SU-DHL-6 (cell line): ENCODE measurements around the gene NIPSNAP3A.

Experiments
- H2AFZ ChIP-seq: fragments of 200-600 bp; sonication (generic); 2 replicates; pipeline ENCODE4 v1.6.1; 2014; ENCODE audit warnings: low read depth, mild to moderate bottlenecking, moderate library complexity, mixed read lengths, antibody characterized with exemption, low read length; ENCODE audit not compliant: severe bottlenecking
- H3F3A ChIP-seq: fragments of 200-600 bp; shearing (Covaris generic); 2 replicates; pipeline ENCODE4 v1.6.0; 2016; ENCODE audit warnings: antibody characterized with exemption, mild to moderate bottlenecking; ENCODE audit not compliant: insufficient read depth
- H3K27ac ChIP-seq: fragments of 200-600 bp; sonication (generic); 2 replicates; pipeline ENCODE4 v1.5.1; 2016; ENCODE audit warnings: low read depth, mild to moderate bottlenecking, low read length, moderate library complexity, mixed read lengths
- H3K27me3 ChIP-seq: fragments of 200-600 bp; sonication (generic), shearing (Covaris generic); 2 replicates; pipeline ENCODE4 v1.6.0; 2014; ENCODE audit warnings: mild to moderate bottlenecking, low read length
- H3K36me3 ChIP-seq: fragments of 200-600 bp; sonication (generic); 2 replicates; pipeline ENCODE4 v1.6.1; 2014; ENCODE audit warnings: mild to moderate bottlenecking, low read length, mixed read lengths
- H3K4me2 ChIP-seq: fragments of 300-600, 200-600 bp; shearing (Covaris generic), sonication (generic); 2 replicates; pipeline ENCODE4 v1.6.0; 2014; ENCODE audit warnings: low read length, low read depth, mild to moderate bottlenecking; ENCODE audit not compliant: poor library complexity, severe bottlenecking
- H3K4me3 ChIP-seq: fragments of 200-600 bp; sonication (generic); 2 replicates; pipeline ENCODE4 v1.5.1; 2014; ENCODE audit warnings: antibody characterized with exemption, low read length, mild to moderate bottlenecking, mixed read lengths; ENCODE audit not compliant: insufficient read depth, poor library complexity, severe bottlenecking
- H3K79me2 ChIP-seq: fragments of 200-600 bp; sonication (generic); 2 replicates; pipeline ENCODE4 v1.6.1; 2014; ENCODE audit warnings: mild to moderate bottlenecking, low read length, moderate library complexity; ENCODE audit not compliant: insufficient read depth
- H3K9ac ChIP-seq: fragments of 200-600 bp; sonication (generic); 2 replicates; pipeline ENCODE4 v1.7.0; 2014; ENCODE audit warnings: mild to moderate bottlenecking, low read length
- H3K9me2 ChIP-seq: fragments of 200-600 bp; sonication (generic); replicated peaks from 2 replicates; pipeline ENCODE4 v1.6.1; 2014; ENCODE audit warnings: low read length; ENCODE audit not compliant: insufficient read depth
- H3K9me3 ChIP-seq: fragments of 200-600 bp; sonication (generic); 2 replicates; pipeline ENCODE4 v1.6.1; 2014; ENCODE audit warnings: low read length, mixed read lengths; ENCODE audit not compliant: insufficient read depth
- H4K20me1 ChIP-seq: fragments of 200-600 bp; sonication (generic); 2 replicates; pipeline ENCODE4 v1.6.1; 2014; ENCODE audit warnings: low read depth, mild to moderate bottlenecking, antibody characterized with exemption, low read length, moderate library complexity, mixed read lengths
- EZH2phosphoT487 ChIP-seq: fragments of 200-600 bp; sonication (generic), shearing (Covaris generic); conservative IDR thresholded peaks from 2 replicates; pipeline ENCODE4 v1.6.1; 2018; ENCODE audit warnings: mild to moderate bottlenecking, antibody characterized with exemption, low read length, moderate library complexity, mixed read lengths
- TF ChIP-seq, protein P1 (sequence below): fragments of 200-600 bp; sonication (generic); IDR thresholded peaks from one replicate; pipeline ENCODE4 v1.5.1; 2017; ENCODE audit warnings: antibody characterized with exemption, mild to moderate bottlenecking, low read length, moderate library complexity; ENCODE audit not compliant: insufficient read depth, poor library complexity, severe bottlenecking

The NIPSNAP3A gene

DNA sequence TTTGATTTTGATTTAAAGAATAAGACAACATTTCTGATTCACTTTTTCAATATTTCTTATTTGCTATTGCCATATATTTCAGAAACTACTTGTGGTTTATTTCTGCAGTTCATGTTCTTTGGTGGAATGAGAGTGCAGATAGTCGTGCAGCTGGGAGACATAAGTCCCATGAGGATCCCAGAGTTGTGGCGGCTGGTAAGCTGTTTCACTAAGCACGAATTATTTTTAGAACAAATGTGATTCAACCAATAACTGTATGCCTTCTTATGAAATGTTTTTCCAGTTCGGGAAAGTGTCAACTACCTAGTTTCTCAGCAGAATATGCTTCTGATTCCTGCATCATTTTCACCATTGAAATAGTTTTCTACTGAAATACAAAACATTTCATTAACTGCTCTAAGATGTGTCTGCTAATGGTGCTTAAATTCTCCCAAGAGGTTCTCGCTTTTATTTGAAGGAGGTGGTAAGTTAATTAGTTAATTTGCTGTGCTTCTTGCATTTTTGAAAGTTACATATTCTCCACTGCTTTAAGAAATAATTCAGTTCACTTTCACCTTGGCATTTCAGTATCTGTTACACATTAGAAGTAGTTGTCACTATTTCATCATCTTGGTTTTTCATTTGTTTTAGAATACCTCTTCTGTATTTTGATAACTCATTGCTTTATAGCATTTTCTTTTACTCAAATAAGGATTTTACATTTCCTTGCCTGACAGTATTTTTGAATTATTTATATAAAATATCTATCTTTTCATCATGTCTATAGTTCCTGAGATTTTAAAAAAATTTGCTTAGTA lies 25.4 kb downstream of the NIPSNAP3A start:
- H3K79me2 ChIP-seq = no peaks in the 10 kb centered on the region
- no peak overlapping the region for H3K4me2 ChIP-seq
- peaks cover 5% of the 10 kb centered on the region; the same call in 1 of the 2 replicates for H3F3A ChIP-seq
- no peaks in the 10 kb centered on the region for H3K9me2 ChIP-seq
- H3K36me3 ChIP-seq = no peaks in the 10 kb centered on the region
- H3K9me3 ChIP-seq = no peaks in the 10 kb centered on the region
- H2AFZ ChIP-seq = no peak overlapping the region
- H3K9ac ChIP-seq = no peak overlapping the region
- H3K27me3 ChIP-seq = no peaks in the 10 kb centered on the region
- H3K27ac ChIP-seq = no peak overlapping the region
- TF ChIP-seq, protein P1, sequence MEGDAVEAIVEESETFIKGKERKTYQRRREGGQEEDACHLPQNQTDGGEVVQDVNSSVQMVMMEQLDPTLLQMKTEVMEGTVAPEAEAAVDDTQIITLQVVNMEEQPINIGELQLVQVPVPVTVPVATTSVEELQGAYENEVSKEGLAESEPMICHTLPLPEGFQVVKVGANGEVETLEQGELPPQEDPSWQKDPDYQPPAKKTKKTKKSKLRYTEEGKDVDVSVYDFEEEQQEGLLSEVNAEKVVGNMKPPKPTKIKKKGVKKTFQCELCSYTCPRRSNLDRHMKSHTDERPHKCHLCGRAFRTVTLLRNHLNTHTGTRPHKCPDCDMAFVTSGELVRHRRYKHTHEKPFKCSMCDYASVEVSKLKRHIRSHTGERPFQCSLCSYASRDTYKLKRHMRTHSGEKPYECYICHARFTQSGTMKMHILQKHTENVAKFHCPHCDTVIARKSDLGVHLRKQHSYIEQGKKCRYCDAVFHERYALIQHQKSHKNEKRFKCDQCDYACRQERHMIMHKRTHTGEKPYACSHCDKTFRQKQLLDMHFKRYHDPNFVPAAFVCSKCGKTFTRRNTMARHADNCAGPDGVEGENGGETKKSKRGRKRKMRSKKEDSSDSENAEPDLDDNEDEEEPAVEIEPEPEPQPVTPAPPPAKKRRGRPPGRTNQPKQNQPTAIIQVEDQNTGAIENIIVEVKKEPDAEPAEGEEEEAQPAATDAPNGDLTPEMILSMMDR = no peak
- no peak for TF ChIP-seq EZH2phosphoT487
- no peaks in the 10 kb centered on the region for H4K20me1 ChIP-seq
- no peak overlapping the region for H3K4me3 ChIP-seq

DNA sequence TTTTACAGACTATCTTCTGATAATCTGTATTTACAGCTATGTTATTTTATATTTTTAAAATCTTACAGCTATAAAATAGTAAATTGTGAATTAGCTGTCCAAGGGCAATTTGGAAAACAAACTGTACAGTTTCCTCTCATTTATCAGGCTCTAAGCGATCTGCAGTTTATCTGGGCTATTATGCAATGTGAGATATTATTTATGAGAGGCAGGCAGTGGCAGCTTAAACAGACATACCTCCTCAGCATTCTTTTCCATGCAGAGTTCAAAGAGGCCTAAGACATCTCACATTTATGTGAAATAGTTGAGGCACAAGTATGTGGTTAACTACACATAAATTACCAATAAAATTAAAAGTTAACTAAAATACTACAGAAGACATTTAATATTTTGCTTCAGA lies 26.6 kb downstream of the NIPSNAP3A start:
- Histone ChIP-seq H3K9me3 (no peaks in the 10 kb centered on the region), H3K9ac (no peak overlapping the region), H4K20me1 (no peaks in the 10 kb centered on the region), H3K27ac (no peak overlapping the region), H3F3A (peaks cover 5% of the 10 kb centered on the region; the same call in 1 of the 2 replicates), H3K9me2 (no peaks in the 10 kb centered on the region), H3K4me3 (no peak overlapping the region), H2AFZ (no peak overlapping the region), H3K4me2 (no peak overlapping the region), H3K27me3 (no peaks in the 10 kb centered on the region), H3K36me3 (no peaks in the 10 kb centered on the region), H3K79me2 (no peaks in the 10 kb centered on the region)
- TF ChIP-seq, protein P1 = no peak
- TF ChIP-seq EZH2phosphoT487 = no peak

DNA sequence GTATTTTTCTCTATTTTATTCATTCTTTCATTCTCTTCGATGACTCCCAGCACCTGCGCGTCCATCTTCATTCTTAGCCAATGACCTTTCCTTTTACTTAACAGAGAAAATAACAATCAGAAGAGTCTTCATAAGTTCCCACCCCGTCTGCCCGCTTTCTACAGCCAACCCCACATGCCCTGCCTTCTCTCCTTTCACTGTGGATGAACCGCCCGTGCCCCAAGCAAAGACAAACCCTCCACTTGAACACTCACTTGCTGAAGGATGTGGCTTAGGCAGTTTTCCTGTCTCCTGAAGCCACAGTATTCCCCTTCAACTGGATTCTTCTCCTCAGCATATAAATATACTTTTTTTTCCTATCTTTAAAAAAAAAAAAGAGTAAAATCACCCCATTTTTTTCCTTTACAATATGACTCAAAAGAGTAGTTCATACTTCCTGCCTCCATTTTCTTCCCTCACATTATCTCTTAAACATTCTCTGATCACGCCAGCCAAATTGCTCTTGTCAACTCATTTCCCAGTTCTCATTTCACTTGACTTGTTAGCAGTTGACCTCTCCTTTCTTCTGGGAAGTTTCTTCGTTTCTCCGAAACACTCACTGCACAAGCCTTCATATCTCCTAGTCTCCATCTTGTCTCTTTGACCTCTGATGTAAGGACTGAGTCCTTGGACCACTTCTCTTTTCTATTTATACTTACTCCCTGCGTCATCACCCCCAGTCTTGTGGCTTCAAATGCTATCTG lies 27.5 kb downstream of the NIPSNAP3A start:
- H3K27me3 ChIP-seq = no peaks in the 10 kb centered on the region
- no peaks in the 10 kb centered on the region for H3K79me2 ChIP-seq
- TF ChIP-seq, protein P1 = no peak
- TF ChIP-seq EZH2phosphoT487 = no peak
- H2AFZ ChIP-seq = no peak overlapping the region
- H3K9me2 ChIP-seq = no peaks in the 10 kb centered on the region
- peaks cover 3% of the 10 kb centered on the region; the same call in 1 of the 2 replicates for H3F3A ChIP-seq
- no peaks in the 10 kb centered on the region for H3K9me3 ChIP-seq
- H3K27ac ChIP-seq = no peak overlapping the region
- H3K4me3 ChIP-seq = no peak overlapping the region
- no peaks in the 10 kb centered on the region for H3K36me3 ChIP-seq
- no peak overlapping the region for H3K9ac ChIP-seq
- no peaks in the 10 kb centered on the region for H4K20me1 ChIP-seq
- H3K4me2 ChIP-seq = no peak overlapping the region
